CD8-positive, alpha-beta memory T cell (primary cell): Measurements from ENCODE around the gene CTNND2. TPM values are rescaled to one million over a fixed set of nuclear protein-coding genes. Genes with fewer than 3 reads are reported as not detected.

ENCODE experiments used
- CTCF ChIA-PET: fragments of 350-600 bp; sonication (Branson Sonifier 250); formaldehyde crosslinking; loops from one replicate; lab custom pipeline; 2021; ENCODE audit warnings: antibody characterized with exemption; lab: Charles Lee
- POLR2A ChIA-PET: fragments of 350-600 bp; sonication (Branson Sonifier 250); formaldehyde crosslinking; loops from one replicate; lab custom pipeline; 2021; ENCODE audit warnings: antibody characterized with exemption; lab: Charles Lee
- DNase-seq, 5 donors: peaks; one replicate each; pipeline versions ENCODE4 v3.0.0 to v3.0.0-alpha.2; 2020 to 2022; ENCODE audit warnings: mixed read lengths in 1 of 5
- H3K27ac ChIP-seq: one replicate; pipeline ENCODE4 v1.7.0; 2013; ENCODE audit warnings: low read depth, mild to moderate bottlenecking, low read length, moderate library complexity
- H3K27me3 ChIP-seq: 2 replicates; pipeline ENCODE4 v1.7.0; 2013; ENCODE audit warnings: low read length, mild to moderate bottlenecking; ENCODE audit not compliant: insufficient read depth, poor library complexity, severe bottlenecking
- H3K36me3 ChIP-seq: 2 replicates; pipeline ENCODE4 v1.7.0; 2013; ENCODE audit warnings: mild to moderate bottlenecking, low read length, moderate library complexity; ENCODE audit not compliant: insufficient read depth
- H3K4me1 ChIP-seq: 2 replicates; pipeline ENCODE4 v1.7.0; 2013; ENCODE audit warnings: mild to moderate bottlenecking, low read length, moderate library complexity; ENCODE audit not compliant: insufficient read depth
- H3K4me3 ChIP-seq: 2 replicates; pipeline ENCODE4 v1.7.0; 2013; ENCODE audit warnings: mild to moderate bottlenecking, low read length
- H3K9me3 ChIP-seq: 2 replicates; pipeline ENCODE4 v1.7.0; 2013; ENCODE audit warnings: mild to moderate bottlenecking, low read length
- H3K27ac Mint-ChIP-seq, 8 donors: one replicate each; pipeline ENCODE4 v1.8.0; 2020 to 2021; ENCODE audit warnings: mixed read lengths in 8 of 8, mild to moderate bottlenecking in 6 of 8, inconsistent platforms in 3 of 8, moderate library complexity in 3 of 8
- H3K27me3 Mint-ChIP-seq, 2 donors: one replicate each; pipeline ENCODE4 v1.8.0; 2020 to 2021; ENCODE audit warnings: mixed read lengths in 2 of 2, mild to moderate bottlenecking in 1 of 2, moderate library complexity in 1 of 2
- H3K36me3 Mint-ChIP-seq, 3 donors: one replicate each; pipeline ENCODE4 v1.8.0; 2020 to 2021; ENCODE audit warnings: mixed read lengths in 3 of 3, inconsistent platforms in 1 of 3, mild to moderate bottlenecking in 1 of 3
- H3K4me1 Mint-ChIP-seq, 3 donors: one replicate each; pipeline ENCODE4 v1.8.0; 2020 to 2021; ENCODE audit warnings: mixed read lengths in 3 of 3, inconsistent platforms in 1 of 3, mild to moderate bottlenecking in 1 of 3
- H3K4me3 Mint-ChIP-seq, 7 donors: one replicate each; pipeline ENCODE4 v1.8.0; 2020 to 2021; ENCODE audit warnings: mixed read lengths in 7 of 7, mild to moderate bottlenecking in 6 of 7, moderate library complexity in 4 of 7, inconsistent platforms in 2 of 7
- H3K9me3 Mint-ChIP-seq, 5 donors: one replicate each; pipeline ENCODE4 v1.8.0; 2020 to 2022; ENCODE audit warnings: mixed read lengths in 5 of 5, mild to moderate bottlenecking in 3 of 5, moderate library complexity in 2 of 5, inconsistent platforms in 1 of 5
- polyA plus RNA-seq: library from polyadenylated mRNA; unstranded; fragments of 300-500 nt; fragmentation: Illumina TruSeq; gene quantifications from one replicate; pipeline ENCODE4 v1.2.3, GENCODE V29; 2021
- total RNA-seq, 2 experiments: library from RNA; stranded (reverse); gene quantifications; one replicate each; pipeline ENCODE4 v1.2.3, GENCODE V29; 2021

CTNND2 gene
- total and polyA plus RNA-seq, 3 experiments from 2014 or later = not detected

DNA sequence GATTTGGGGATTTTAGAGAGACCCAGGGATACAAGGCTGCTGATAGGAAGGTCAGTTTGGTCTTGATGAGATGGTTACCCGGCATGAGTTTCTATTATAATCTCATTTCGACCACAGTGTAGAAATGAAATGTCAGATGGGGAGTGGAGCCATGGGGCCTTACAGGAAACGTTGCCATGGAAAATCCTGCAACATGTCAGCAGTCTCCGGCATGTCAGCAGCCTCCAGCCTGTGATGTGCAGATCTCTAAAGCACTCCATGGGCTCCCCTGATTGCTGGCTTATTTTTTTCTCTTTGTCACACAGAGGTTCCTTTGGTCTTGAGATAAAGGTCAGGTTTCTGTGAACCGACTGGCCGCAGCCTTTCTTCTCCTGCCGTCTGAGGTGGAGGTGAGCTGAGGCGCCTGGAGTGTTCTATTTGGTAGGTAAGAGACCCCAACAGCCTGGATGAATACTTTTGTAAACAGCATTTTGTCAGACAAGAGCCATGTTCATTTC is 934.5 kb downstream of the CTNND2 start:
- DNase-seq = no peak
- no peak overlapping the region for H3K27ac Mint-ChIP-seq
- H3K27ac ChIP-seq = no peak overlapping the region
- H3K4me1 Mint-ChIP-seq = no peaks in the 10 kb centered on the region
- H3K4me3 ChIP-seq = no peak overlapping the region
- H3K4me1 ChIP-seq = no peaks in the 10 kb centered on the region
- H3K36me3 Mint-ChIP-seq = peaks cover 0 to 1% (median 0%) of the 10 kb centered on the region in 3 donors
- no peaks in the 10 kb centered on the region for H3K27me3 ChIP-seq
- H3K36me3 ChIP-seq = no peaks in the 10 kb centered on the region
- no peaks in the 10 kb centered on the region for H3K9me3 ChIP-seq
- H3K9me3 Mint-ChIP-seq = no peaks in the 10 kb centered on the region
- ChIA-PET POLR2A (no interaction called here), CTCF (interaction anchor here (0.7 kb wide), 1 partner anchor 18 kb away, joined by 3 read pairs; no protein-coding TSS in a partner anchor)
- no peak overlapping the region for H3K4me3 Mint-ChIP-seq
- peaks cover 2 to 4% of the 10 kb centered on the region in 2 donors for H3K27me3 Mint-ChIP-seq

GRCh38 chr5:10964806-10965205 is 939.4 kb downstream of the CTNND2 start:
- no peak for DNase-seq
- ChIA-PET POLR2A (no interaction called here), CTCF (no interaction called here)
- Histone ChIP-seq H3K27me3 (no peaks in the 10 kb centered on the region), H3K4me1 (no peaks in the 10 kb centered on the region), H3K36me3 (no peaks in the 10 kb centered on the region), H3K27ac (no peak overlapping the region), H3K9me3 (no peaks in the 10 kb centered on the region), H3K4me3 (no peak overlapping the region)
- H3K4me3 Mint-ChIP-seq = no peak overlapping the region
- H3K27ac Mint-ChIP-seq = peak overlapping the region in 1 of 8 donors; percentile 23
- peaks cover 2 to 17% (median 8%) of the 10 kb centered on the region in 3 donors for H3K4me1 Mint-ChIP-seq
- peaks cover 0 to 2% (median 1%) of the 10 kb centered on the region in 3 donors for H3K36me3 Mint-ChIP-seq
- peaks cover 0 to 2% (median 0%) of the 10 kb centered on the region in 5 donors for H3K9me3 Mint-ChIP-seq
- H3K27me3 Mint-ChIP-seq = peaks cover 1 to 4% of the 10 kb centered on the region in 2 donors

DNA sequence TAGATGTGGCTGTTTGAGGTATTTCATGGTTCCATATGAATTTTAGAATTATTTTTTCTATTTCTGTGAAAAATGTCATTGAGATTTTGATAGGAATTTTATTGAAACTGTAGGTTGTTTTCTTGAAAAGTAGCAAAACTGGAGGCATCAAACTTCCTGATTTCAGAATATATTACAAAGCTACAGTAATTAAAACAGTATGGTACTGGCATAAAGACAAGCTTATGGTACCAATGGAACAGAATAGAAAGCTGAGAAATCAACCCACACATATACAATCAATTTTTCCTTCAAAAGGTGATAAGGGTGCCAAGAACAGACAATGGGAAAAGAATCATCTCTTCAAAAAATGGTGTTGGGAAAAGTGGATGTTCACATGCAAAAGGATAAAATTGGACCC is 945.5 kb downstream of the CTNND2 start:
- H3K27me3 ChIP-seq = no peaks in the 10 kb centered on the region
- peaks cover 0 to 4% of the 10 kb centered on the region in 2 donors for H3K27me3 Mint-ChIP-seq
- peaks cover 0 to 4% (median 0%) of the 10 kb centered on the region in 3 donors for H3K36me3 Mint-ChIP-seq
- H3K27ac ChIP-seq = no peak overlapping the region
- DNase-seq = no peak
- no peak overlapping the region for H3K27ac Mint-ChIP-seq
- no peaks in the 10 kb centered on the region for H3K36me3 ChIP-seq
- POLR2A ChIA-PET = no interaction called here
- H3K9me3 ChIP-seq = no peaks in the 10 kb centered on the region
- H3K9me3 Mint-ChIP-seq = peaks cover 0 to 3% (median 0%) of the 10 kb centered on the region in 5 donors
- CTCF ChIA-PET = no interaction called here
- H3K4me1 ChIP-seq = no peaks in the 10 kb centered on the region
- H3K4me3 ChIP-seq = no peak overlapping the region
- no peak overlapping the region for H3K4me3 Mint-ChIP-seq
- peaks cover 2 to 17% (median 8%) of the 10 kb centered on the region in 3 donors for H3K4me1 Mint-ChIP-seq

DNA sequence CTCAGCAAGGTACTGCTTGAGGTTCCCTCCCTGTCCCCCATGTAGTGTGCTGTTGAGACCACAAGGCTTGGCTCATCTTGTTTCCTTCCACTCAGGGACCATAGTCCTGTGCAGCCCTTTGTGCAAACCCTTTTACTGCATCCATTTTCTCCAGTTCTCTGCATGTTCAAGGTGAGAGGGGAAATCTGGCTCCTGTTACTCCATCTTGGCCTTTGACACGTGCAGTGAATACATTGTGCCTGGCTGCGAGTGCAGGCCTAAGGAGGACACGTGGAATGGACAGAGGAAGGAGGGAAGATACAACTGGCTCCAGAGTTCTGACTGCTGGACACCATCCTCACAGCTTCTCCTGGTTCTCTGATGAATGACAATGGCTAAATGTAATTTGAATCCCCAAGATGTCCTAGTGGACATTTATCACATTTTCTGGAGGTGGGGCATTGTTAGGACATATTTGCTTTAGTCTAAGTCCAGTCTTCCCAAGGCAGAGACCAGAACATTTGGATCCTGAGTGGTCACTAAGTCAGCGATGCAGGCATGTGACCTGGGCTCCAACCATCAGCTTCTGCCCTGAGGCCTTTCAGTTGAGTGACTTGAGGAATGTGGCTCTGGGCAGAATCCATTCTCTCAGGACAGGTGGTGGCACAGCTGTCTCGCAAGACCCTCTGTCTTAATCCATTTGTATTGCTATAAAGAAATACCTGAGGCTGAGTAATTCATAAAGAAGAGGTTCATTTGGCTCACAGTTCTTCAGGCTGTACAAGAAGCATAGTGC is 954.2 kb downstream of the CTNND2 start:
- Histone ChIP-seq H3K4me3 (no peak overlapping the region), H3K27me3 (no peaks in the 10 kb centered on the region), H3K36me3 (no peaks in the 10 kb centered on the region), H3K27ac (no peak overlapping the region), H3K4me1 (no peaks in the 10 kb centered on the region), H3K9me3 (no peaks in the 10 kb centered on the region)
- ChIA-PET POLR2A (no interaction called here), CTCF (no interaction called here)
- peaks cover 6 to 8% of the 10 kb centered on the region in 2 donors for H3K27me3 Mint-ChIP-seq
- H3K36me3 Mint-ChIP-seq = no peaks in the 10 kb centered on the region
- H3K4me1 Mint-ChIP-seq = no peaks in the 10 kb centered on the region
- H3K27ac Mint-ChIP-seq = no peak overlapping the region
- DNase-seq = no peak
- H3K9me3 Mint-ChIP-seq = peaks cover 0 to 4% (median 0%) of the 10 kb centered on the region in 5 donors
- no peak overlapping the region for H3K4me3 Mint-ChIP-seq

DNA sequence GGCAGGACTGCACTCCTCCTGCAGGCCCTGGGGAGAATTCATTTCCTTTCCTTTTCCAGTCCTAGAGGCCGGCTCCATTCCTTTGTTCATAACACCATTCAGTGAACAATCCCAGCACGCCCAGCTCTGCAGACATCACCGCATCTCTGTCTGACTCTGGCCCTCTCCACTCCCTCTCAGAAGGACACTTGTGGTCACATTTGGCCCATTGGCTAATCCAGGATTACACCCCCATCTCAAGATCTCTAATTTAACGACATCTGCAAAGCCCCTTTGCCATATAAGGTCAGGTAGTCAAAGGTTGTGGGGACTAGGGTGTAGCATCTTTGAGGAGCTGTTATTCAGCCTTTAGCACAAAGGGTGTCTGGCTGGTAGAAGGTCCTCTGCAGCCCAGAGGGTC is 958.2 kb downstream of the CTNND2 start:
- H3K36me3 Mint-ChIP-seq = no peaks in the 10 kb centered on the region
- H3K36me3 ChIP-seq = no peaks in the 10 kb centered on the region
- no peaks in the 10 kb centered on the region for H3K9me3 ChIP-seq
- no peak overlapping the region for H3K27ac Mint-ChIP-seq
- ChIA-PET POLR2A (no interaction called here), CTCF (no interaction called here)
- no peak overlapping the region for H3K4me3 ChIP-seq
- no peak for DNase-seq
- no peaks in the 10 kb centered on the region for H3K4me1 ChIP-seq
- peaks cover 0 to 4% of the 10 kb centered on the region in 2 donors for H3K27me3 Mint-ChIP-seq
- no peak overlapping the region for H3K27ac ChIP-seq
- no peak overlapping the region for H3K4me3 Mint-ChIP-seq
- no peaks in the 10 kb centered on the region for H3K27me3 ChIP-seq
- H3K4me1 Mint-ChIP-seq = no peaks in the 10 kb centered on the region
- H3K9me3 Mint-ChIP-seq = peaks cover 0 to 3% (median 0%) of the 10 kb centered on the region in 5 donors

DNA sequence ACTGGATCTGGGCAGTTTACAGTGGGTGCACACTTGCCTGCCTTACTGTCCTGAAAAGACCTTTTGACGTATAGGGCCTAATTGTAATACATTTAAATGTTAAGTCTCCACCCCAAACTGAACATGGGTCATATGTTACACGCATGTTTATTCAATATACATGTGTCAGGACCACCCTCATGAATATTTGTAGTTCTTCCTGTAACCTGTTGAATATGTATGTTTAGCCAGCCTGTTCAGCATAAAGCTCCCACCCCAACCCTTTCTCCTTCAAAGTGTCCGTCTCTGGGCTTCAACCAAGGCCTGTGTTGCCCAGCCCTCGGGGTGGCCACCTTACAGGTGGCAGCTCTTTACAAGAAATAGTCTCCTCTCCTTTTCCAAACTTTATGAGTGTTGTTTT is 962.3 kb downstream of the CTNND2 start:
- ChIA-PET CTCF (no interaction called here), POLR2A (no interaction called here)
- Histone ChIP-seq H3K9me3 (no peaks in the 10 kb centered on the region), H3K27ac (no peak overlapping the region), H3K4me1 (no peaks in the 10 kb centered on the region), H3K36me3 (no peaks in the 10 kb centered on the region), H3K4me3 (no peak overlapping the region), H3K27me3 (no peaks in the 10 kb centered on the region)
- Mint-ChIP-seq H3K36me3 (no peaks in the 10 kb centered on the region), H3K9me3 (peaks cover 0 to 3% (median 0%) of the 10 kb centered on the region in 5 donors), H3K4me1 (no peaks in the 10 kb centered on the region), H3K27ac (peak overlapping the region in 1 of 8 donors; percentile 27), H3K27me3 (peaks cover 0 to 1% of the 10 kb centered on the region in 2 donors), H3K4me3 (no peak overlapping the region)
- no peak for DNase-seq

- Mint-ChIP-seq H3K27ac (peak overlapping the region in 1 of 8 donors; percentile 31), H3K36me3 (no peaks in the 10 kb centered on the region), H3K4me1 (no peaks in the 10 kb centered on the region), H3K4me3 (no peak overlapping the region), H3K9me3 (peaks cover 0 to 2% (median 0%) of the 10 kb centered on the region in 5 donors), H3K27me3 (peaks cover 0 to 8% of the 10 kb centered on the region in 2 donors)
- H3K27me3 ChIP-seq = no peaks in the 10 kb centered on the region
- no peak overlapping the region for H3K27ac ChIP-seq
- H3K4me1 ChIP-seq = no peaks in the 10 kb centered on the region
- no peaks in the 10 kb centered on the region for H3K36me3 ChIP-seq
- H3K4me3 ChIP-seq = no peak overlapping the region
- CTCF ChIA-PET = no interaction called here
- H3K9me3 ChIP-seq = no peaks in the 10 kb centered on the region
- POLR2A ChIA-PET = no interaction called here
- no peak for DNase-seq
Observed at GRCh38 chr5:10936081-10936855, 968.0 kb downstream of the CTNND2 start.

GRCh38 chr5:10935536-10935935 is 968.7 kb downstream of the CTNND2 start:
- ChIA-PET POLR2A (no interaction called here), CTCF (no interaction called here)
- Histone ChIP-seq H3K9me3 (no peaks in the 10 kb centered on the region), H3K4me3 (no peak overlapping the region), H3K36me3 (no peaks in the 10 kb centered on the region), H3K27ac (no peak overlapping the region), H3K4me1 (no peaks in the 10 kb centered on the region), H3K27me3 (no peaks in the 10 kb centered on the region)
- H3K36me3 Mint-ChIP-seq = no peaks in the 10 kb centered on the region
- DNase-seq = no peak
- H3K9me3 Mint-ChIP-seq = peaks cover 0 to 2% (median 0%) of the 10 kb centered on the region in 5 donors
- H3K4me3 Mint-ChIP-seq = no peak overlapping the region
- no peak overlapping the region for H3K27ac Mint-ChIP-seq
- no peaks in the 10 kb centered on the region for H3K4me1 Mint-ChIP-seq
- H3K27me3 Mint-ChIP-seq = peaks cover 2 to 8% of the 10 kb centered on the region in 2 donors
